ENCODE data around the gene HPS5. TPM values are rescaled to one million over a fixed set of nuclear protein-coding genes. Genes with fewer than 3 reads are reported as not detected.
A peak's percentile ranks its signal among the peaks of the same experiment; 100 is the strongest.

HPS5 gene
- polyA plus RNA-seq, 1 donor (not counting 4 experiments of a cell fraction or from before 2014, with no cell fraction given) = 20.9 TPM

DNA sequence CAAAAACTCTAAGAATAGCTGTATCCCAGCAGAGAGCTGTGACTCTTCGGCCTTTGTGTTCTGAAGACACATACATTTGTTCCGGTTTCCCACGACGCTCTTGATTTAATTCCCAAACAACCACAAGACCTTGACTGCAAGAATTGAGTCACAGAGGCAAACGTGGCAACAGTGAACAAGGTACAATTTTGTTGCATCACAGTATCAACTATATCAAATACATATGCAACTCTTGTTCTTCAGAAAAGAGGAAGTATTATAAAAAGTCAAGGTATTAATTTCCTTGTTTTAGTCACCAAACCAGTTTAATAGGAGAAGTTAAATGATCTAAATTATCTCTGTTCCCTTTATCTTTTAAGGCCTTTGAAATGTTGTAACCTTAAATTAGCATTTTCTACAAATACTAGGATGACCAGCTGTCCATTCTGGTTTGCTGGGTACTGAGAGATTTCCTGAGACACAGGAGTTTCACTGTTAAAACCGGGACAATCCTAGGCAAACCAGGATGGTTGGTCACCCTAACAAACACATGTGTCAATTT lies 11.1 kb downstream of the HPS5 start:
- no peak for DNase-seq (ENCODE audit: low read depth, low spot score)
- Histone ChIP-seq H3K9ac (ENCODE audit: control insufficient read depth, extremely low read depth, insufficient read depth, low read length) (no peak overlapping the region), H3K9me3 (ENCODE audit: control insufficient read depth, low read depth, low read length) (no peaks in the 10 kb centered on the region), H3K4me2 (ENCODE audit: control insufficient read depth, extremely low read depth, insufficient read depth, low read depth, low read length) (no peak overlapping the region), H3K36me3 (ENCODE audit: control insufficient read depth in 2 of 2, extremely low read depth in 1 of 2, insufficient read depth in 2 of 2, low read length in 2 of 2) (peaks cover 6 to 14% of the 10 kb centered on the region in 2 experiments), H3K79me2 (ENCODE audit: control insufficient read depth, insufficient read depth, low read length) (peaks cover 10% of the 10 kb centered on the region), H3K4me1 (ENCODE audit: control insufficient read depth, extremely low read depth, insufficient read depth, low read length) (peaks cover 39% of the 10 kb centered on the region), H3K4me3 (ENCODE audit: control insufficient read depth in 2 of 3, extremely low read depth in 1 of 3, insufficient read depth in 2 of 3, low read depth in 1 of 3, low read length in 3 of 3) (no peak overlapping the region), H3K27ac (ENCODE audit: control insufficient read depth, insufficient read depth, low read length) (peak overlapping the region; percentile 15), H4K20me1 (ENCODE audit: control insufficient read depth, extremely low read depth, insufficient read depth, low read length) (no peaks in the 10 kb centered on the region), H2AFZ (ENCODE audit: control insufficient read depth, low read length) (no peak overlapping the region), H3K9me1 (ENCODE audit: control insufficient read depth, extremely low read depth, insufficient read depth, low read length) (no peaks in the 10 kb centered on the region), H3K27me3 (ENCODE audit: control insufficient read depth, extremely low read depth, insufficient read depth, low read length) (no peaks in the 10 kb centered on the region)
- dilution Hi-C loops (cut with MboI; ENCODE audit: extremely low pct_ligation_motif_present, low sequenced_read_pairs) = no loop called here
- TF ChIP-seq CTCF (optimal IDR thresholded peaks at IDR 0.05 in 1 of 3, IDR thresholded peaks at IDR 0.05 in 1 of 3, conservative IDR thresholded peaks at IDR 0.05 in 1 of 3; ENCODE audit: extremely low read depth in 1 of 3, insufficient read depth in 2 of 3, low read length in 3 of 3) (no peak), EZH2 (IDR thresholded peaks at IDR 0.05; ENCODE audit: low read length) (no peak)
- no peak for FAIRE-seq

DNA sequence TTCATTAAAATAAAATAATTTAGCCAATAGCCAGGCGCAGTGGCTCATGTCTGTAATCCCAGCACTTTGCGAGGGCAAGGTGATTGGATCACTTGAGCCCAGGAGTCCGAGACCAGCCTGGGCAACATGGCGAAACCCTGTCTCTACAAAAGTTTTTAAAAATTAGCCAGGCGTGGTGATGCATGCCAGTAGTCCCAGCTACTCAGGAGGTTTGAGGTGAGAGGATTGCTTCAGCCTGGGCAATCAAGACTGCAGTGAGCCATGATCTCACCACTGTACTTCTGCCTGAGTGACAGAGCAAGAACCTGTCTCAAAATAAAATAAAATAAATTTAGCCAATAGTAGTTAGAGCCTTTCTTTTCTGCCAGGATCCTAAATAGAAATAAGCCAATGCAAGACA lies 12.2 kb downstream of the HPS5 start:
- Histone ChIP-seq H3K4me3 (ENCODE audit: control insufficient read depth in 2 of 3, extremely low read depth in 1 of 3, insufficient read depth in 2 of 3, low read depth in 1 of 3, low read length in 3 of 3) (no peak overlapping the region), H2AFZ (ENCODE audit: control insufficient read depth, low read length) (no peak overlapping the region), H4K20me1 (ENCODE audit: control insufficient read depth, extremely low read depth, insufficient read depth, low read length) (no peaks in the 10 kb centered on the region), H3K4me1 (ENCODE audit: control insufficient read depth, extremely low read depth, insufficient read depth, low read length) (peaks cover 39% of the 10 kb centered on the region), H3K79me2 (ENCODE audit: control insufficient read depth, insufficient read depth, low read length) (peaks cover 3% of the 10 kb centered on the region), H3K27ac (ENCODE audit: control insufficient read depth, insufficient read depth, low read length) (no peak overlapping the region), H3K27me3 (ENCODE audit: control insufficient read depth, extremely low read depth, insufficient read depth, low read length) (no peaks in the 10 kb centered on the region), H3K9me3 (ENCODE audit: control insufficient read depth, low read depth, low read length) (no peaks in the 10 kb centered on the region), H3K9me1 (ENCODE audit: control insufficient read depth, extremely low read depth, insufficient read depth, low read length) (no peaks in the 10 kb centered on the region), H3K4me2 (ENCODE audit: control insufficient read depth, extremely low read depth, insufficient read depth, low read depth, low read length) (no peak overlapping the region), H3K9ac (ENCODE audit: control insufficient read depth, extremely low read depth, insufficient read depth, low read length) (no peak overlapping the region), H3K36me3 (ENCODE audit: control insufficient read depth in 2 of 2, extremely low read depth in 1 of 2, insufficient read depth in 2 of 2, low read length in 2 of 2) (peaks cover 9 to 16% of the 10 kb centered on the region in 2 experiments)
- no peak for DNase-seq (ENCODE audit: low read depth, low spot score)
- FAIRE-seq = no peak
- TF ChIP-seq EZH2 (IDR thresholded peaks at IDR 0.05; ENCODE audit: low read length) = no peak
- TF ChIP-seq CTCF (optimal IDR thresholded peaks at IDR 0.05 in 1 of 3, IDR thresholded peaks at IDR 0.05 in 1 of 3, conservative IDR thresholded peaks at IDR 0.05 in 1 of 3; ENCODE audit: extremely low read depth in 1 of 3, insufficient read depth in 2 of 3, low read length in 3 of 3) = no peak
- dilution Hi-C loops (cut with MboI; ENCODE audit: extremely low pct_ligation_motif_present, low sequenced_read_pairs) = no loop called here
